Esophagus mucosa (tissue), 1 donor: ENCODE measurements around the gene SDK1. TPM values are rescaled to one million over a fixed set of nuclear protein-coding genes. Genes with fewer than 3 reads are reported as not detected.

Source experiments
- ATAC-seq: fragments of 200-7000 bp; cut with Tn5 transposase; one replicate; pipeline ENCODE4 v1.9.1; 2020
- total RNA-seq: library from RNA; stranded (reverse); gene quantifications from one replicate; pipeline ENCODE4 v1.2.4, GENCODE V29; 2023
- donor health status: DM: yes; HTN: yes; CAD: no.

Gene SDK1
- total RNA-seq, 1 donor from 2014 or later = 1.0 TPM

DNA sequence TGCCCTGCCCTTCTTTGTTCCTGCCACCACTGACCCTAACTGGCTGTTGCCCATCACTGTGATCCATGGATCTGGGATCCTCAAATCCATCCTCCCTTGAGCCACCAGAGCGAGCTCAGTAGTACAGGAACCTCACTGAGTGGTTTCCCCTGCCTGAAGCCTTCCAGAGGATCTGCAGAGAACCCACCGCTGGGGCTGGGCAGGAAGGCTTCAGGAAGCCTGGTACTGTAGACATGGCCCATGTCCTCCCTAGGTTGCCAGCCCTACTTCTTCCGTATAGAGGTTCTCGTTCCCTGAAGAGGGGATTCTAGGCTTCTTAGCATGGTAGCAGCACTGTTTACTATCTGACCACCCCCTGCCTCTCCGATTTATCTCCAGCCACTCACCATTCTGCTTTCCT is 693.7 kb downstream of the SDK1 start:
- no peak for ATAC-seq

DNA sequence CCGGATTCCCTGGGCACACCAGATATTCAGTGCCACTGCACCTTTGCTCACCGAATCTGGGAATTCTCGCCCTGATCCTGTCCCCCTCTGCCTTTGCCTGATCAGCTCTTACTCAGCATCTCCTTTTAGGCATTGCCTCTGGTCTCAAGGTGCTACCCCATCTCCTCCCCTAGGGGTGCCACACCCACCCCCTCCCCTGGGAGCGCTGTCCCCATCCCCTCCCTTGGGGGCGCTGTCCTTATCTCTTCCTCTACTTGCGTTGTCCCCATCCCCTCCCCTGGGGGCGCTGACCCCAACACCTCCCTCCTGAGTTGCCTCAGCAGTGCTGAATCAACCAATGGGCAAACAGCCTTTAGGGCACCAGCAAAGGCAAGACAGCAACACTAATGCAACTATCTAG is 694.1 kb downstream of the SDK1 start:
- ATAC-seq = no peak

DNA sequence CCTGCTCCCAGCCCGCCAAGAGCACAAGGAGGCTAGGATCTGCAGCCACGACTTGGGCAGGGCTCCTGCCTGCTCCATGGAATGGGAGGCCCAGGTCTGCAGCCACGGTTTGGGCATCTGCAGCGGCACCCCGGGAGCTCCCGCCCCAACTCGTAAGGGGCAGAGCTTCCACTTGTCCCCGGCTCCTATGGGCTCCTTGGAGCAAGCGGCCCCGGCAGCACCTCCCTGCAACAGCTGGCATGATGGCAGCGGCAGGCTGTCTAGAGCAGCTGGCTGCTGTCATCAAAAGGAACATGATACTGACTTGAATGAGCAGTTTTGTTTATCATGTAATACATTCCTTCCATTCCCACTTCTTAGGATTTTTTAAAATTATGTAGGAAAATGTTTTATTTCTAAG is 697.0 kb downstream of the SDK1 start:
- ATAC-seq = no peak

DNA sequence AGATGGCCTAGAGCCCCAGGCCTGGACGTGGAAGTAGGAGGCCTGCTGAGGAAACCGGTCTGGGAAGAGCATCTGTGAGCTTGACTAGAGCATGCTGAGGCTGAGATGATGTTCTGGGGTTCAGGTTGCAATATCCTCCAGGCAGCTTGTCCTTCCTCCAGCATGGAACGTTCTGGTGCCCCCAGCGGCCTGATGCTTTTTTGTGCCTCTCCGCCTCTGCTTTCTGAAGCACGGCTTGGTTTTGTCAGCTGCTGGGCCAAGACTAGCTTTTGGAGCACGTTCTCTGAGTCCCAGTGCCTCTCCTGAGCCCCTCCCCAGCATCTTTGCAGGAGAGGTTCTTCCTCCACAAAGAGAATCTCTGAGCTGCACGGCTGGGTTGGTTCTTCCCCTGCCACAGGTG is 699.1 kb downstream of the SDK1 start:
- no peak for ATAC-seq

GRCh38 chr7:4000934-4001333 is 699.9 kb downstream of the SDK1 start:
- ATAC-seq = no peak

DNA sequence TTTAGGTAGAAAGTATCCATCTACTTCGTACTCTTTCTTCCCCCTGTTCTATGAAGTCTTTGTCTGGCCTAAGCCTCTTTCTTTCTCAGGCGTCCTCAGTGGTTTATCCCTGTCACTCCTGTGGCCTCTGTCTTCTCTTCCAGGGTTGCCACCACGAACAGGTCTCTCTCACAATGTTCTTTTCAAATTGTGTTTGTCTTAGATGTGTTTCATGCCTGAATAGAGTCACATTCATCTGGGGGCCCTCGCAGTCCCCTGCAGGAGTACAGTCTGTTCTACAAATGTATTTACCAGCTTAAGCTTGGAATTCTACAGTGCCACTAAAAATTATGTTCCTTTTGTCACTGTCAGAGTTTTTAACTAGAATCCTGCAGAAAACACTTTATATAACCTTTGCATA is 700.7 kb downstream of the SDK1 start:
- ATAC-seq = no peak

- peak; percentile 23 for ATAC-seq
Observed at GRCh38 chr7:4003503-4003902, 702.5 kb downstream of the SDK1 start.

DNA sequence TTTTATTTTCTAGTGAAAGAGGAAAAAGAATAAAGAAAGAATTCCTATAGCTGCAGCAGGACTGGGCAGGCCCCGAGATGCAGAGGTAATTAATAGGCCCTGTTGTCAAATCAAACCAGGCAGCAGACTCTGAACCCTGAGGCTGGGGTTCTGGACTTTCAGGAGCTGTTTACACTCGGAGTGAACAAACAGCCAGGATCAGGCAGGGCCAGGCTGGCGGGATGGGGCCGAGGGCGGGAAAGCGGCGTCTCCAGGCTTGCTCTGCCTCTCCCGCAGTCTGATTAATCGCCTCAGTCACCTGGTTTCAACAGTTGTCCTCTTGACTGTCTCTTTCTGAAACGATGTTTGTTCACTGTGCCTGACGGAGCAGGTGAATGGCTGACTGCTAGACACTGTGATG is 705.6 kb downstream of the SDK1 start:
- ATAC-seq = peak; percentile 82

- no peak for ATAC-seq
Observed at GRCh38 chr7:4009211-4010060, 708.4 kb downstream of the SDK1 start.

GRCh38 chr7:4010061-4010605 is 709.1 kb downstream of the SDK1 start:
- ATAC-seq = no peak

DNA sequence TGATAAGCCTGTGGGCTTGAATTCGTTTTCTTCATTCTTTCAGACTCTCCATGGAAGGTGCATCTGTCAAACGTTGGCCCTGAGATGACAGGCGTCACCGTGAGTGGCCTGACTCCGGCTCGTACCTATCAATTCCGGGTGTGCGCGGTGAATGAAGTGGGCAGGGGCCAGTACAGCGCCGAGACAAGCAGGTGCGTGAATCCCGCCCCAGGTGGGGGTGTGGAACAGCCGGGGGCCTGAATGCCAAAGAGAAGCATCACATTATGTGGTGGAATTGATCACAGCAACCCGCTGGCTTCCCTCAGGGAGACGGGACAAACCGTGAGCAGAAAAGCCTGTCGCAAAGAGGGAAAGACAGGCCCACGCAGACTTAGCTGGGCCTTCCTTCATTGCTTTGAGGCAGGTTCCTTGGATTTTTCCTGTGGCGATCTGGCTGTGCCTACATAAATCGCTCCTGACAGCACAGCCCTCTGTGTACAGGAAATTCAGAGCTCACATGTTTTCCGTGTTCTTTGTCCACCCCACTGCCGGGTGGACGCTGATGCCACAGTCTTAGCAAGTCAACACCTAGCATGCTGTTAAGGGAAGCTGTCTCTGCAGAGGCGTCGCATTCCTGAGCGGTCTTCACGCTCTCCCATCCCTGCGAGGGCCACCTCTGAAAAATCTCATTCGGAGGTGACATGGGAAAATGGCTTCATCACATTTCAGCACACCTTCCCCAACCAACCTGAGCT is 710.0 kb downstream of the SDK1 start:
- ATAC-seq = no peak

DNA sequence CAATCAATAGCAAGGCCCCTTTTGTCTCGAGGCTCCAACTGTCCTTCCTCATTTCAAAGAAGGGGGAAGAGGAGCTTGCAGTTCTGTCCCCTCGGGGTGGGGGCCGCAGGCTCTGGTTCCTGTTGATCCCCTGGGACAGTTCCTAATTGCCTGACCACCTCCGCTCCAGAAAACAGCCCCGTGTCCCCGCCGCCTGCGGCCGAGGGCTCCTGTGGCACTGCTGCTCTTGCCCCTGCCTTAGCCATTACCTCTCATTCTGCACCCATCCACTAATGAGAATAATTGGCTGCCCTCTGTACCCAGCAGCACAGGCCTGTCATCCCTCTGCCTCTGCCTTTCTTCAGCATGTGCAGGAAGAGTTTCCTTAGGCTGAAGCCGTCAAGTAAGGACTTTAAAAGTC is 712.7 kb downstream of the SDK1 start:
- no peak for ATAC-seq

DNA sequence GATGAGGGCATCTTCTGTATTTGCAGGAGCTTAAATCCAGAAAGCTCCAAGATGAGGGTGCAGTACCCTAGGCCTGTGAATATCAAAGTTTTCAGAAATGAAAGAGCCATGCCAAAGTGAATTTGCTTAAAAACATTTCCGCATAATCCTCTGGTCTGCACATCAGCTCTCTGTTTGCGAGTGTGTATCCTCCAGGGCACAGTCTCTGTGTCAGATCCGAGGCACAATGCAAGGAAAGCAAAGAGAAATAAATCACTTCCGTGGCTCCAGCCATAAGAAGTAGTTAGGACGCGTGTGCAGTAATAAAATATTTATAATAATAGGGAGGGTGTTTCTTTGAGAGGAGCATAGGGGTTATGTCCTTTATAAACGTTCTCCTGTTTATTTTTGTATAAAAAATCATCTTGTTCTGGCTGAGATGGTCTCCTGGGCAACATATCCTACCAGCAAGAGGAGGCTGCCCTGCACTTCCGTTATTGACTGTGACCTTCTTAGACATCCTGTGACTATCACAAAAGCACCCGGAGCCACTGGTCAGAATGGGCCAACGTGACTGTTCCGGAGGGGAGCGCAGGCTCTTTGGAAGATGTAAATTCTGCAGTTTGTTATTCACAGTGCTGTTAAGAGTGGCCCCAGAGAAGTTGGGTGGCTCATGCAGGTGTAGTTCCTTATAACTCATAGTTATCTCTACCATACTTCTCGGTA is 713.4 kb downstream of the SDK1 start:
- no peak for ATAC-seq

- ATAC-seq = no peak
Observed at GRCh38 chr7:4015371-4015770, 714.3 kb downstream of the SDK1 start.

- no peak for ATAC-seq
Observed at GRCh38 chr7:4015996-4016395, 714.9 kb downstream of the SDK1 start.

GRCh38 chr7:4017081-4017480 is 716.0 kb downstream of the SDK1 start:
- ATAC-seq = no peak

DNA sequence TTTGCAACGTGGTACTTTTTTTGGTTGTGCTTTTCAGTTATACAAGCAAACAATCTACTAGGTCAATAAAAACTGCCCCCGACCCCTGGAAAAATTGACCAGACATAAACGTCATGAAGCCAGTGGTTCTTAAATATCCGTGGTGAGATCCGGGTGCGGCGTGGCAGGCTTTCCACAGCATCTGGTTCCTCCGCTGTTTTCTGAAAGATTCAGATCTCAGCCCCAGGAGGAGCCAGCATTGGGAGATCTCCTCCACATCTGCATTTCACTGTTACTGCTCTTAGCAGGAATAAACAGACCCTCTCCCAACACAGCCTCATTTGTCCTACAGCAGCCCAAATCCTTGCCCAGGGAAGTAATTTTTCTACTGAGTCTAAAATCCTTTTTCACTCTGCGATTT is 716.7 kb downstream of the SDK1 start:
- ATAC-seq = no peak

GRCh38 chr7:4018601-4019316 is 717.7 kb downstream of the SDK1 start:
- no peak for ATAC-seq

GRCh38 chr7:4020086-4020485 is 719.0 kb downstream of the SDK1 start:
- no peak for ATAC-seq

DNA sequence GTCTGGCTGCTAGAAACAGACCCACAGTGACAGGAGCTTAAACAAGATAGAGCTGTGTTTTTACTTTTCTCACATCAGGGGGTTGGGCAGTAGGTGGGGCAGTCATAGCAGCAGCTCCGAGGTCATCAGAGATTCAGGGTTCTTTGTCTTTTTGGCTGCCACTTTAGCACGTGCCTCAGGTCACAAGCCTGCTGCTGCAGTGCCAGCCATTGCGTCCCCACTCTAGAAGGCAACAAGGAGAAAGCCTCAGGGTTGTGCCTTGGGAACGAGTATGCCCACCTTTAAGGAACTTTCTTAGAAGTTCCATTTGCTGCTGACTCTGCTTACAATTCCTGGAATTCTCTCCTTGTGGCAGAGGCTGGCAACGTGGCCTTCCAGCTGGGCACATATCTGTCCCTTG is 720.4 kb downstream of the SDK1 start:
- ATAC-seq = no peak

DNA sequence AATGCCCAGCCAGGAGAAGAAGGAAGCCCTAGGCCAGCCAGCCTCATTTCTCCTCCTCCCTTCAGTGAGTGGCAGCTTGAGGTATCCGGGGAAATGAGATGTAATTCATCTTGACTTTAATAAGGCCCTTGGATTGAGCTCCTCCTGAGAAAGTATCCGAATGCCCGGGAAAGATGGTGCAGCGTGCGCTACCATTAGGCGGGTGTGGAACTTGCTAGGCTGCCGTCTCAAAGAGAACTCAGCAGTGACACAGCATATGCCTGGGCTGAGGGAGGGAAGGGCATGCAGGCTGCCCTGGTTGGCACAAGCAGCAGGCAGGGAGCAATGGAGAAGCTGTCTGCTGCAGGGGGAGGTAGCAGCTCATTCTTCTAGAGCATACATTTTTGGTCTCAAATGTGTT is 721.2 kb downstream of the SDK1 start:
- no peak for ATAC-seq

DNA sequence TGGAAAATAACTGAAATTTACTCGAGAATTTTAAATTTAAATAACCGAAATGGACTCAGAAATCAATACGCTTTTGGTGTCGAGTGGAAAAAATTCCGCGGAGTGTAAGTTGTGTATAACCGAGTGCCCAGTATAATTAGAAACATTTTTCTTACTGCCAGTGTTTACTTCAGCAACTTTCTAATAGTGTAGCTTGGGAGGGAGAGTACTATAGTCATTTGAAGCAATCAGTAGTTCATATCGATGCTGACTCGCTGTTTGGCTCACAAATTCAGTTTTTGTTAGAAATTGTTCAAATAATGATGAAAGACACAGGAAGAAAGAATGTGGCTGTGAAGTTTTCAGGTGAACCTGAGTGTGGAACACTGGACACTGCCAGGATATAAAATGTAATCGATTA is 722.5 kb downstream of the SDK1 start:
- no peak for ATAC-seq

DNA sequence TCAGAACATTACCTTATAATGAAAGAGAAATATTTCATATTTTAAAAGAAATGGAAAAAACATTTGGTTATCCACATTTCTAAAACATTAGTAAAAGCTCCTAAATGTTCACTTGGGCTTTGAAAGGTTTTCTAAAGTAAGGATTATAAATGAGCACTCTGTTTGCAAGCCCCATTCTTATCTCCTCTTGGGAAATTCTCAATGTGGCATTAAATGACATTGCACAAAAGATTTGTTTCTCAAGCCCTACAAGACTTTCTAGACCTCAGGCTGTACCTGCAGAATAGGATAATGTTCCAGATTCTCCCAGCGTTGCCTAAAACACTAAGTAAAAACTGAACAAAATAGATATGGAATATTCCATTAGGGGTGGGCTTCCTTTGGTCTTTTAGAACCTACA is 723.1 kb downstream of the SDK1 start:
- no peak for ATAC-seq
